ENCODE data around the gene PRR29.

Gene PRR29

GRCh38 chr17:64040206-64040605 lies 42.1 kb downstream of the PRR29 start:
- Histone ChIP-seq H3F3A (ENCODE audit: insufficient read depth, low read length) (no peaks in the 10 kb centered on the region), H3K36me3 (ENCODE audit: insufficient read depth, low read length) (no peaks in the 10 kb centered on the region)

GRCh38 chr17:64041912-64042311 lies 43.8 kb downstream of the PRR29 start:
- Histone ChIP-seq H3K79me2 (ENCODE audit: insufficient read depth, low read length) (no peaks in the 10 kb centered on the region), H3K4me1 (ENCODE audit: insufficient read depth, low read length, severe bottlenecking) (no peaks in the 10 kb centered on the region), H3K36me3 (ENCODE audit: insufficient read depth, low read length) (no peaks in the 10 kb centered on the region), H4K20me1 (ENCODE audit: insufficient read depth, low read length) (no peaks in the 10 kb centered on the region), H3K27me3 (ENCODE audit: insufficient read depth, low read length) (no peaks in the 10 kb centered on the region), H3K9ac (ENCODE audit: low read length) (no peak overlapping the region), H3K4me3 (ENCODE audit: low read depth, low read length, poor library complexity, severe bottlenecking) (no peak overlapping the region), H3K27ac (ENCODE audit: low read depth, low read length, poor library complexity, severe bottlenecking) (no peak overlapping the region), H3K4me2 (ENCODE audit: low read length) (no peak overlapping the region), H3K9me2 (ENCODE audit: low read depth, low read length) (no peaks in the 10 kb centered on the region), H3F3A (ENCODE audit: insufficient read depth, low read length) (no peaks in the 10 kb centered on the region), H2AFZ (ENCODE audit: low read length) (no peak overlapping the region), H3K9me3 (ENCODE audit: low read length) (no peaks in the 10 kb centered on the region)
- no peak for TF ChIP-seq CTCF (IDR thresholded peaks at IDR 0.05; ENCODE audit: low read length)

More at GRCh38 chr17:64040206-64040605, 42.1 kb downstream of the PRR29 start:
- Histone ChIP-seq H3K9ac (ENCODE audit: low read length) (no peak overlapping the region), H3K9me3 (ENCODE audit: low read length) (no peaks in the 10 kb centered on the region), H3K27ac (ENCODE audit: low read depth, low read length, poor library complexity, severe bottlenecking) (no peak overlapping the region), H3K79me2 (ENCODE audit: insufficient read depth, low read length) (no peaks in the 10 kb centered on the region), H3K9me2 (ENCODE audit: low read depth, low read length) (no peaks in the 10 kb centered on the region), H3K4me1 (ENCODE audit: insufficient read depth, low read length, severe bottlenecking) (no peaks in the 10 kb centered on the region), H2AFZ (ENCODE audit: low read length) (no peak overlapping the region), H3K27me3 (ENCODE audit: insufficient read depth, low read length) (no peaks in the 10 kb centered on the region), H4K20me1 (ENCODE audit: insufficient read depth, low read length) (no peaks in the 10 kb centered on the region), H3K4me3 (ENCODE audit: low read depth, low read length, poor library complexity, severe bottlenecking) (no peak overlapping the region), H3K4me2 (ENCODE audit: low read length) (no peak overlapping the region)
- TF ChIP-seq CTCF (IDR thresholded peaks at IDR 0.05; ENCODE audit: low read length) = no peak
- no peak for TF ChIP-seq EZH2 (IDR thresholded peaks at IDR 0.05; ENCODE audit: borderline replicate concordance, low read length)

GRCh38 chr17:64042700-64043485 lies 44.7 kb downstream of the PRR29 start:
- no peaks in the 10 kb centered on the region for H3K4me1 ChIP-seq (ENCODE audit: insufficient read depth, low read length, severe bottlenecking)
- no peak overlapping the region for H3K4me3 ChIP-seq (ENCODE audit: low read depth, low read length, poor library complexity, severe bottlenecking)
- no peaks in the 10 kb centered on the region for H3F3A ChIP-seq (ENCODE audit: insufficient read depth, low read length)
- TF ChIP-seq EZH2 (IDR thresholded peaks at IDR 0.05; ENCODE audit: borderline replicate concordance, low read length) = no peak
- no peak for TF ChIP-seq CTCF (IDR thresholded peaks at IDR 0.05; ENCODE audit: low read length)
- H3K36me3 ChIP-seq (ENCODE audit: insufficient read depth, low read length) = no peaks in the 10 kb centered on the region
- no peak overlapping the region for H3K4me2 ChIP-seq (ENCODE audit: low read length)
- no peaks in the 10 kb centered on the region for H3K27me3 ChIP-seq (ENCODE audit: insufficient read depth, low read length)
- H3K9ac ChIP-seq (ENCODE audit: low read length) = no peak overlapping the region
- H3K27ac ChIP-seq (ENCODE audit: low read depth, low read length, poor library complexity, severe bottlenecking) = no peak overlapping the region
- H2AFZ ChIP-seq (ENCODE audit: low read length) = no peak overlapping the region
- no peaks in the 10 kb centered on the region for H3K9me3 ChIP-seq (ENCODE audit: low read length)
- no peaks in the 10 kb centered on the region for H3K9me2 ChIP-seq (ENCODE audit: low read depth, low read length)
- no peaks in the 10 kb centered on the region for H4K20me1 ChIP-seq (ENCODE audit: insufficient read depth, low read length)
- H3K79me2 ChIP-seq (ENCODE audit: insufficient read depth, low read length) = no peaks in the 10 kb centered on the region
